ENCODE data around the gene STOM.

The STOM gene

DNA sequence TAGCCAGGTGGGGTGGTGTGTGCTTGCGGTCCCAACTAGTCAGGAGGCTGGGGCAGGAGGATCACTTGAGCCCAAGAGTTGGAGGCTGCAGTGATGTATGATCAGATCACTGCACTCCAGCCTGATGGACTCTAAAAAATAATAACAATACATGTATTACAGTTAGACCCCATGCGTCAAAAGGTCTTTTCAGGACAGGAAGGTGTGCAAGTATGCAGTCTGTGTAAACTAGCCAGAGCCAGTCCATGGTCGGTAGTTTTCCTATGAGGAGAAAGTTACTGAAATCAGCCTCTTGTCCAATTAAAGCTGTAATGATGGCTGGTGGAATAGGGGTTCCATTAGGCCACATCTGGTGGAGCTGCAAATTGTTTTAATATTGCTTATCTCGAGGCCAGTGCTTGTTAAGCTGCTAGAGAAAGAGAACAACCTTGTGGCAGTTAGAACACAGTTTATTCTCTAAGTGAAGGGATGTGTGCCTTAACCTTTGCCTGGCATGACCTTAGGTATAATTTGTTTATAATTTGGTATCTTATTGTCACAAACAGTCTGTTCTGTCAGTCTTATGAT, 1.5 kb upstream of the STOM start:
- H3K4me3 ChIP-seq (ENCODE audit: low read depth, low read length) = no peak overlapping the region

DNA sequence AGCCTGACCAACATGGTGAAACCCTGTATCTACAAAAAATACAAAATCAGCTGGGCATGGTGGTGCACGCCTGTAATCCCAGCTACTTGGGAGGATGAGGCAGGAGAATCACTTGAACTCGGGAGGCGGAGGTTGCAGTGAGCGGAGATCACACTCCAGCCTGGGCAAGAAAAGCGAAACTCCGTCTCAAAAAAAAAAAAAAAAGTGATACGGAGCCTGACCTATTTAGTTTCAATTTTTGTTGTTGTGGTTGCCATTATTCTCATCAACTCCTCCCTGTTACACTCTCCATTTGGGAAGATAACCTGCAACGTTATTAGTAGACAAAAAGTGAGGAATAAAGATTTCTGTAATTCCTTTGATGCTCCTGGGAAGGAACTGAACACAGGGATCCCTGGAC, 1.3 kb downstream of the STOM start:
- peak overlapping the region; percentile 22 for H3K4me3 ChIP-seq (ENCODE audit: low read depth, low read length)

DNA sequence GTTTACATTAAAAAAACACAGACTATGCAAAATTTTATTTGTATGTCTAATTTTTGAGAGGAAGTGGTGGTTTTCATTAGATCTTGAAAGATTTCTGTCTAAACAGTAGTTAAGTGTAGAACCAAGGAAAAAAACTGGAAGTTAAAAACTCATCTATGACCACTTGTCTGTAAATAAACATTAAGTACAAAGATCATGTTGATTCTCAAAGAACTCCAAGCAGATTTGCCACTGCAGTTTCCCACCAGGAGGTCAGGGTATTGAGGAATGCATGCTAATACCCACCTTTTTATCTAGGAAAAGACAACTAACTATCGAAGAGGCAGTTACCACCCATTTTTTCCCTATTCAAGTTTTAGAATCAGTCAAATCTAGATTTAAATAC, 1.9 kb downstream of the STOM start:
- no peak overlapping the region for H3K4me3 ChIP-seq (ENCODE audit: low read depth, low read length)

DNA sequence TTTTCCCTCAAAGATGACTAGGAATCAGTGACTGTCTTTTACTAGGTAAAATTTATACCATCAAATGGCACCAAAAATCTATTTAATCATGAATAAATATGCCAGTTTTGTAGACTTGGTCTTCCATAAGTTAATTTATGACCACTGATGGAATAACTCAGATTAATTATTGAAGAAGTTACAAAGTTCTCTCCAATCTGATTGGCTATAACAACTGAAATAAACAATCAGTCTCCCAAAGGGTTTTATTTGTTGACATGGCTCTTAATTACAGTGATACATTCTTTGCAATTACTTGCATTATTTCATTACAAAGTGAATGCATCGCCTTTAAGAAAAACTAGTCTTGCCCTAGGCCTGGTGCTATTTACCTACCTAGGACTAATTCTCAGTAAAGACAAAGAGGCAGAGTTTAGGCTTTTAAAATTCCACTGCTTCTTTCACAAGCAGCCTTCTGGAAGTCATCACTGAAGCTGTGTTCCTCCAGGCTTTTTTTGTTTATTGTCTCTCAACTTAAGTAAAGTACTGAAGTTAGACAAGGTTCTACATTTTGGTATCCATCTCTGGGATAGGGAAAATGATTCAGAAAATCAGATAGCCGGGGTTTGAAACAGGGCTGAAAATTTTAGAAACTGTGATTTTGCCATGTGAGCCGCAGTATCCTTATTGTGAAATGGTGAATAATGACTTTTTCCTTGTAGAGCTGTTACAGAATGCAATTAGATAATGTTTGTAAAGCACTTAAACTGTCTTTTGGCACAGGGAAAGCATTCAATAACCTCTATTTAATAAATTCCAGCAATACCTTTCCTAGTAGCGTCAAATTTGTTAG, 2.5 kb downstream of the STOM start:
- H3K4me3 ChIP-seq (ENCODE audit: low read depth, low read length) = no peak overlapping the region

DNA sequence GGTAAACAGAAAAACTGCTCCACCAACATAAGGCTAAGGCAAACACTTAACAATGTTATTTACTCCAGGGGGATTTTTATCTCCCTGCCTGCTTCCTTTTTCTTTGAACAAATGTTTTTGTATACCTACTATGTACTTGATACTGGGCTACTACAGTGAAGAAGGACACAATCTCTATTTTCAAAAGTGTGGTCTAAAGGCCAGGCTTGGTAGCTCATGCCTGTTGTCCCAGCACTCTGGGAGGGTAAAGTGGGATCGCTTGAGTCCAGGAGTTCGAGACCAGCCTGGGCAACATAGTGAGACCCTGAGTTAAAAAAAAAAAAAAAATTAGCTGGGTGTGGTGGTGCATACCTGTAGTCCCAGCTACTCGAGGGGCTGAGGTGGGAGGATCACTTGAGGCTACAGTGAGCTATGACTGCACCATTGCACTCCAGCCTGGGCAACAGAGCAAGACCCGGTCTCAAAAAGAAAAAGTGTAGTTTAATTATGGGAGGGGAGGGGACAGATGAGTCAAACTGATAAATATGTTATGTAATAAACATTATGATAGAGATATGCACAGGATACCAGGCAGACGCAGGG, 3.3 kb downstream of the STOM start:
- no peak overlapping the region for H3K4me3 ChIP-seq (ENCODE audit: low read depth, low read length)

DNA sequence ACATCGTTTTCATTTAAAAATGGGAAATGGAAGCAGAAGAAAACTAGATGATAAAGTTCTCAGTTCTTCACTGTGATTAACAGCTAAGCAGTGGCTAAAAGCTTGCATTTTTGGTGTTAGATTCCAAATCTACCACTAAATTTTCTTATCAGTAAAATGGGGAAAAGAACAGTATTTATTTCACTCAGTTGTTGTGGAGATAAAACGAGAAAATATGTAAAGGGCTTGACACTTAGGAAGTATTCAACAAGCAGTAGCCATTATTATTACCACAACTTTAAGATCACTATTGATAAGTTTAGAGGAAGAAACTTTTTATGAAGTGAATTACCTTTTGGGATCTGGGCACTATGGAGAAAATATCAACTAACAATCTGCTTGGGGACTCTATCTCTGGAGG, 4.5 kb downstream of the STOM start:
- no peak overlapping the region for H3K4me3 ChIP-seq (ENCODE audit: low read depth, low read length)

DNA sequence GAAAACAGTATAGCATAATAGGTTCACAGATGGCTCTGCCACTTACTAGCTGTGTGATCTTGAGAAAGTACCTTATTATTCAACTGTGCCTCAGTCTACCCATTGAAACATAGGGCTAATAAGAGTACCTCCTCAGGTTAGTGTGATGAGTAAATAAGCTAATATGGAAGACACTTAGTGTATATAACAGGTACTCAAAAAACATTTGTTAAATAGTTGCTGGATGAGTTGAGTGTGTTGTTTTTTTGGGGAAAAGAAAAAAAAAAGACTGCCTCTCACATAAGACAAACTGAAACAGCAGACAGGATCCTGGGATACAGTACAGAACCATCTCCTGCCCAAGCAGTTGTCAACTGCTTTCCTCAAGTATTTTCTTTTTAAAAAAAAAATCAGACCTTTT, 5.2 kb downstream of the STOM start:
- H3K4me3 ChIP-seq (ENCODE audit: low read depth, low read length) = no peak overlapping the region

DNA sequence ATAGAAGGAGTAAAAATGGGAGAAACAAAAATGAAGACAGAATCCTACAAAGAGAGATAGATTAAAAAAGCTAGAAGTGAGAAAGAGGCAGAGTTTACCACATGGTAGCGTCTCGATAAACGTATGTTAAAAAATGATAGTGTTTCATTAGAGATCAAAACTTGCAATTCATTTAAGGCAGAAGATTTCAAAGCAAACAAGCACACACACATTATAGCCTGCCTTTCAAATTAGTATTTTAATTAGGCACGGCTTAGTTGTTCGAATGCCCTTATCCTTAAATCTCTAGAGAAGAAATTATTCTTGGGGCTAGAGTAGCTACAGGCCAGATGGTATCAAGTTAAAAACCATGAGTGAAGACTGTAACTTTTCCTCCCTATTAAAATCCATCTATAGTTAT, 6.0 kb downstream of the STOM start:
- H3K4me3 ChIP-seq (ENCODE audit: low read depth, low read length) = no peak overlapping the region

DNA sequence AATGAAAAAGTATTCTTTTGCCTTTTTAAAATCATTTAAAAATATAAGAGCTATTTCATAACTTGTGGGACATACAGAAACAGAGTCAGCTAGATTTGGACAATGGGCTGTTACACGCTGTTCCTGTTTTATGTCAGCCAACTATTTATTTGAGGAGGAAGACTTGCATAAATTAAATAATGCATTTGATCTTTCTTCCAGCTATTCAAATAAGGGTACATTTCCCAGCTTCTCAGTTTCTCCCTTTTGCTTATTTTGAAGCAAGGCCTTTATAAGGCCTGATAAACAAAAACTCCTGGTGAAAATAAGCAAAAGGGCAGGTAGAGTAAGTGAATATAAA, 6.5 kb downstream of the STOM start:
- no peak overlapping the region for H3K4me3 ChIP-seq (ENCODE audit: low read depth, low read length)

DNA sequence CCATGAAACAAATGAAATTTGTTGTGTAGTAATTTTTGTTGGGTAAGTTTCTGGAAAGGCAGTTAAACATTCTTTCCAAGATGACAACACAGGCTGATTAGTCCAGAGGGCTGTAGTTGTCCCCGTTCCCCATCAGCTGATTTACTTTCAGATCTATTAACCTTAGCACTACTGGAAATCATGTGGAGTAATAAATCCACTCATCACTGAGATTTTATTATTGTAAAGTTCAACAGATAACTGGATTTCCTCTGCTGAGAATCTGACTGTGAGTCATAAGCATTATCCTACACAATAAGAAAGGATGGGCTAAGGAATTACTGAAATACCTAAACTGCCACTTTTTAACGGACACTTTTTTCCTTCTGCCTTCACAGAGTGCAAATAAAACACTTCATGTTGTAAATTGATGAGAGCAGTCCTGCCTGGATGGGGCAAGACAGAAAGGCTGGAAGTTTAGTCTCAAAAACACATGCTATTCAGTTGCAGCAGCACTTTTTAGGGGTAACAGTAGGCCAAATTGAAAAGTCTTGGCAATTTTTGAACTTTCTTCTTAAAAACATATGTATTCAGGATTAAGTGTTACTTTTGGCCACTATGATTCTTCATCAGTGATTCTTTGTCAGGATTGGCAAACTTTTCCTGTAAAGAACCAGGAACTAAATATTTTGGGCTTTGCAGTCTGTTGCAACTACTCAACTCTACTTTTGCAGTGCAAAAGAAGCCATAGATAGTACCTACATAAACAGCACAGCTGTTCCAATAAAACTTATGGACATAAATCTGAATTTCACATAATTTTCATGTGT, 7.0 kb downstream of the STOM start:
- H3K4me3 ChIP-seq (ENCODE audit: low read depth, low read length) = no peak overlapping the region

DNA sequence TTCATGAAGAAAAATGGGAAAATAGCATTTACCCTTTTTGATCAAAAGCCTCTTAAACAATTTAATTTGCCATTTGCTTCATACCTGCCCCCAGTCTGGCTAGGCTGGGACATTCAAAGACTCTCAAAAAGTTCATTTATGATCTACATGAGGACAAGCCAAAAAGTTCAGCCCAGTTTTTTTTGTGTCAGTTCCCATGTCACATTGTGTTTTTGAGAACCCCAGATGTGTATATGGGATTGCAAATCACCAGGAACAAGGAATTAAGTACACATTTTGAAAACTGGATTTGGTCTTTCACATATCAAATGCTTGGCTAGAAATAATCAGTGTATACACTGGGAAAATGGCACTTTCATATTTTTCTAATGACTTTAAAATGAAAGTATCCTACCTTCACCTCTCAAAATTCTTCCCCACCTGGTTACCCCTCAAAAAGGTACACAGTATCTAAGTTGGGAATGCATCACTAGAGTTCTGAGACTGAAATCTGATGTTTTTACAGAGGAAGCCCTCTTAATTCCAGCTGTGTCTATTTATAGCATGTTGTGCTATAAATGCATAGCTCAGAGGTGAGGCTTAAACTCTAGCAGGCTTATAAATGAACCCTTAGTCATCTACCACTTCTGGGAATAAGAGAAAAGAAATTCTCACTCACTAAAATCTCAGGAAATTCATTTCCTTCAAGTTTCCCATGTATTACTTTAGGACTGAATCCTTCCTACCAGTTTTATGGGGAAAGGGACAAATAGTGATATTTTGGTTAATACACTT, 9.3 kb downstream of the STOM start:
- H3K4me3 ChIP-seq (ENCODE audit: low read depth, low read length) = no peak overlapping the region

DNA sequence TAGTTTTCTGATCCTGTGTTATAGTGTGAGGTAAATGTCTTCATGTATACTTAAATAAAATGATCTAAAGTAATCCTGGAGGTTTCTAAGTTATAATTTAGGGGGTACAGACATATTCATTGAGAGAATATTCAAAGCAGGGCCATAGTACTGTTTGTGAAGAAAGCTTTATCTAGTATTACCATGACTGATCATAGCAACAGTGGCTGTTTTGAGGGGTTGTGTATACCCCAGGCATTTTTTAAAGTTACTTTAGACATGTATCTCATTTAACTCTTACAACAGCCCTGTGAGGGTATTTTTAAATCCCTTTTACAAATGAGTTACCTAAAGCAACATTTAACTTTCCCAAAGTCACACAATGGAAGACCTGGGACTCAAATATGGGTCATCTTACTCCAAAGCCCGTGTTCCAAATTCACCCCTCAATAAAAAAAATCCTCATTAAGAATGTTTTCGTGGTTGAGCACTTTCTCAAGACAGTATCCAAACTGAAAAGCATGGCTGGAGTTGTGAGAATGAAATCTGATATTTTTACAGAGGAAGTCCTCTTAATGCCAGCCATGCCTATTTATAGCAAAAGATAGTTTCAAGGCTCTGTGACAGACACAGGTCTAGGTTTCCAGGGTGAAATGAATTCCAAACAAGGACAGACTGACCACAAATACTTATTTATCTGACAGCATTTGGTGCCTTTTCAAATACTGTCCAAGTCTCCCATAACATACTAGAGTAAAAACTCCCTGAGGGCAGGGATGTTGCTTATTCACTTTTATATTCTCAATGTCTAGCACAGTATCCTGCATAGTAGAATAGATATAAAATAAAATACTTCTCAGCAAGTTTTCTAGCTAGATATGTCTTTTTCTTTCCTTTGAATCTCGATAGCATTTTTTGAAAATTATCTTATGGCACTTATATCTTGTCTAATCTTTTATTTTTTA, 10.4 kb downstream of the STOM start:
- no peak overlapping the region for H3K4me3 ChIP-seq (ENCODE audit: low read depth, low read length)

DNA sequence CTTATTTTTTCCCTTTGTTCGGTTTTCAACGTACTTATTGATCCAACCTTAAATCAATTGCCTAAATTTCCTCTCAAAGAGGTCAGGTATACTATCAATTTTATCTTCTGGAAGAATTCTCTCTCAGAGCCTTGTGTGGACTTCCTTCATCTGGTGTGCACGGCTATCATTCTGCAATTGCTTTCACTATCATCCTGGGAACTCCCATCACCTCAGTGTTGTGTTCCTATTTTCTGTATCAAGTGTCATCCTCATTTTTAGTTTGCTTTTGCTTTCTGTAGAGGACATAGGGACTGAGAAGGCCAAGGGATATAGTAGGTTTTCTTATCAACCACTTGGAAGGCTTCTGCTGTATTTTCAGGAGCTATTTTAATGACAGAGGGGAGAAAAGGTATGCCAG, 11.3 kb downstream of the STOM start:
- H3K4me3 ChIP-seq (ENCODE audit: low read depth, low read length) = no peak overlapping the region

DNA sequence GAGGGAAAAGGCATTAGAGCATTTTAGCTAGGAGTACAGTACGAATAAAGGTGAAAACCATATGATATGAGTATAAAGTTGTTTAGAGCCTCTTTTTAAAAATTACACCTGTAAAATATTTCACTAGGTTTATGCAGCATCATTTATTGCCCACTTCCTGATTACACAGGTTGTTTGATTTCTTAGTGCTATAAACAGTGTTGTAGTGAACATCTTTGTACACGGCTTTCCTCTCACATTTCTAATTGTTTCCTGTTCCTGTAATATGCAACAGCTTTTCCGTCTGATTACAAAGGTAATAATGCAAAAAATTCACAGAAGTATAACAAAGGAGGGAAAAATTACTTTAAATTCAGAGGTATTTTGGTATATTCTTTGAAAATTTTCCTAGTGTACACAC, 13.0 kb downstream of the STOM start:
- no peak overlapping the region for H3K4me3 ChIP-seq (ENCODE audit: low read depth, low read length)

DNA sequence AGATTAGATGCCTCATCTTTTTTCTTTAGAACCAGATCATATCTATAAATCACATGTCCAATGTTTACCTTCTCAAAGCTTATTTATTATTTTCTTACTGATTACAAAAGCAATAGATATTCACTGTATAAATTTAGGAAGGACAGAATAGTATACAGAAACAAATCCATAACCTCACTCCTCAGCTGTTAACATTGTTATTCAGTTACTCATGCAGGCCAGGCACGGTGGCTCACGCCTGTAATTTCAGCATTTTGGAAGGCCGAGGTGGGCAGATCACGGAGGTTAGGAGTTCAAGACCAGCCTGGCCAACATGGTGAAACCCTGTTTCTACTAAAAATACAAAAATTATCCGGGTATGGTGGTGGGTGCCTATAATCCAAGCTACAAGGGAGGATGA, 15.3 kb downstream of the STOM start:
- no peak overlapping the region for H3K4me3 ChIP-seq (ENCODE audit: low read depth, low read length)

DNA sequence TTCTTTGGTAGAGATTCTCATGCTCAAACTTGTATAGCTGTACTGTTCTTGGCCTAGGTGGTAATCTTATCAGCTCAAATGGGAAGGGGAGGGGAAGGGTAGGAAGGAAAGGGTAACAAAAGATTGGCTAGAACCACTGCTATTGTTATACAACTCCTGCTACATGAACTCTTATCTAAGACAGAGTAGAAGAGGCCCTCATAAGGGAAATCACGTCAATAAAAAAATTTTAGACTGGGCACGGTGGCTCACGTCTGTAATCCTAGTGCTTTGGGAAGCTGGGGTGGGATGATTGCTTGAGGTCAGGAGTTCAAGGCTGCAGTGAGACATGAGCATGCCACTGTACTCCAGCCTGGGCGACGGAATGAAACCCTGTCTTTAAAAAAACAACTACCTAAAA, 15.9 kb downstream of the STOM start:
- no peak overlapping the region for H3K4me3 ChIP-seq (ENCODE audit: low read depth, low read length)

DNA sequence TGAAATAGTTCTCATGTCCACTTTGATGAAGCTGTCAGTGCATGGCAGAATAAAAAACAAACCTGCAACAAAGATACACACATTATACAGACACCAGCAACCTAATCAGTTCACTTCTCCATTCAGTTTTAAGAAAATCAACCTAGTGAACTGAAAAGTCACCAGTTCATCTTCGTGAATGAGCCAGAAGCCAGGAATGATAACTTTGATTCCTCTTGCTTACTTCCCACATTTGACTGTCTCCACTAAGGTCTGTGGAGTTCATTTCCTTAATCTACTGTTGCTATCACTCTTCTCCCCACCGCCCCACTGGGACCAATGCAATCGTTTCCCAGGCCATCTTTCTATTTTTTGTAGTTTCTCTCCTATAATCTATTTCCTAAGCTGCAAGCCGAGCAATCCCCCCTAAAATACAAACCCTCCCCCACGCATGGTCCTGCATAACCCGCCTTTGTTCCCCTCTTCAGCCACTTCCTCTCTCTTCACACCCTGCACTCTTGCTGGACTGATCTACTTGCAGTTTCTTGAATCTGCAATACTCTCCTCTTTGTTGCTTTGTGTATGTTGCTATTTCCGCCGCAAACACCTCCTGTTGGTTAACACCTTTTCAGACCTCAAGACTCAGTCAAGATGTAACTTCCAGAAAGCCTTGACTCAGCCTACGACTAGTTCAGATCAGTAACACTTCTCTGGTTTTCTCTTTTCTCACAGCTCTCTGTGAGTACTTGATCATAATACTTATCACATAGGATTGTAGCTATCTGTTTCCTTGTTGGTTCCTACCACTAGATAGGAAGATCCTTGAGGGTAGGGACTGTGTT, 16.6 kb downstream of the STOM start:
- no peak overlapping the region for H3K4me3 ChIP-seq (ENCODE audit: low read depth, low read length)

DNA sequence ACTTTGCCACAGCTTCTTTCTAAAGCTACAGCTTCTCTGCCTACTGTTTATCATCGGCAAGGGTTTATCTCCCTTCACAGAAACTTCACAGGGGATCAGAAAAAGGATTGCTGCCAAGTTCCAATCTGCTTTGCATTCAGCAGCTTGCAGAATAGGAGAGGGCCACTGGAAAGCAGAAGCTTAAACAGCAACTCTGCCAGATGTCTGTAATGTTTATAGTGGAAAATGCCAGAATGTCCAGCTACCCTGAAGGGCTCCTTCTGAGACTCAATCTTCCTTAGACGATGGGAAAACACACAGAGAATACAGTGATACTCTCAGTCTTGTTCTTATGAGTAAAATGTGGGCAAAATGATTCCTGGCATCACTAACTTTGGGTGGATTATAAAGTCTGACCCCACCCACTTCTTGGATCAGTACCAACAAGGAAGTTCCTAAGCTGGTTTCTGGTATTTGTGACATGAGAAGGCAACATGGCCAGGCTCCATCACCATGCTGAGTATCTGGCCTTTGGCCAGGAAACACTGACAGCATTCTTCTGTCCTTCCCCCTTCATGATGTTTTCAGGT, 19.0 kb downstream of the STOM start:
- no peak overlapping the region for H3K4me3 ChIP-seq (ENCODE audit: low read depth, low read length)

DNA sequence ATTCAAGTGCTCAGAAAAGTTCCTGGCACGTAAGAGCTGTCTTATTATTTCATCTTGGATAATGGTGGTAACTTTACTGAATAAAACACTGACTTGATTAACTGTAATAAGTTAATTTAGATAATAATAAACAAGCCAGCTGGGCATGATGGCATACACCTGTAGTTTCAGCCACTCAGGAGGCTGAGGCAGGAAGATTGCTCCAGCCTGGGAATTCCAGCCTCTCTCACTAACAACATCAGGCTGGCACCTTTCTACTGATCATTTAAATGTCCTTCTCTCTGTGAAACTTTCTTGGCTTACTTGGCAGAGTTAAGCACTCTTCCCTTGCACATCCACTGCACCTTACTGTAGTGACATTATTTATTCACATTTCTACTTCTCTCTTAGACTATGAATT, 20.0 kb downstream of the STOM start:
- H3K4me3 ChIP-seq (ENCODE audit: low read depth, low read length) = no peak overlapping the region

All from iPS-11a (cell line).